Endothelial cell of umbilical vein (primary cell): Measurements from ENCODE around the gene C16orf95. TPM values are rescaled to one million over a fixed set of nuclear protein-coding genes. Genes with fewer than 3 reads are reported as not detected.

ENCODE experiments used
- BruUV-seq: library from RNA; stranded (reverse); fragments of 400-500 nt; replicated peaks from 2 replicates; lab custom pipeline; 2021; lab: Mats Ljungman, UMichigan
- CTCF ChIA-PET: fragments of 300-600, 350-600 bp; sonication (Branson Sonifier 250); formaldehyde crosslinking; loops from one replicate; lab custom pipeline; 2021; ENCODE audit warnings: antibody characterized with exemption, inconsistent platforms; lab: Charles Lee
- POLR2A ChIA-PET: fragments of 300-600, 350-600 bp; sonication (Branson Sonifier 250); formaldehyde crosslinking; loops from one replicate; lab custom pipeline; 2021; ENCODE audit warnings: antibody characterized with exemption, inconsistent platforms; lab: Charles Lee
- DNase-seq: peaks from one replicate; pipeline ENCODE4 v3.0.0-alpha.2; 2011; ENCODE audit warnings: low read depth, low spot score
- FAIRE-seq: peaks from 2 replicates; lab custom pipeline; 2011; peaks lifted over from hg19 to GRCh38; lab: Jason Lieb, UNC
- H2AFZ ChIP-seq: 2 replicates; pipeline ENCODE4 v1.6.0; 2012; ENCODE audit warnings: low read depth, low read length, control low read depth, inconsistent platforms
- H3K27ac ChIP-seq: 2 replicates; pipeline ENCODE4 v1.5.1; 2011; ENCODE audit warnings: low read depth, mild to moderate bottlenecking, control low read depth, low read length, moderate library complexity; ENCODE audit not compliant: insufficient read depth
- H3K27me3 ChIP-seq, 2 experiments: 2 replicates each; pipeline versions ENCODE4 v1.6.0 to v1.6.1; 2011; ENCODE audit warnings: low read length in 2 of 2, mixed read lengths in 1 of 2; ENCODE audit not compliant: control insufficient read depth in 2 of 2, insufficient read depth in 2 of 2
- H3K36me3 ChIP-seq, 2 experiments: 2 replicates in 1 of 2; 3 replicates in 1 of 2; pipeline ENCODE4 v1.5.1; 2011; ENCODE audit warnings: low read length in 2 of 2, mild to moderate bottlenecking in 1 of 2, moderate library complexity in 1 of 2; ENCODE audit not compliant: control insufficient read depth in 2 of 2, insufficient read depth in 2 of 2; ENCODE audit errors: extremely low read depth in 1 of 2
- H3K4me1 ChIP-seq: 3 replicates; pipeline ENCODE4 v1.5.1; 2011; ENCODE audit warnings: mild to moderate bottlenecking, low read length; ENCODE audit not compliant: control insufficient read depth, insufficient read depth; ENCODE audit errors: extremely low read depth
- H3K4me2 ChIP-seq: 2 replicates; pipeline ENCODE4 v1.6.1; 2011; ENCODE audit warnings: low read length, control low read depth, mixed read lengths; ENCODE audit not compliant: insufficient read depth
- H3K4me3 ChIP-seq, 3 experiments: fragments of 200-600 bp in 1 of 3; sonication (generic), shearing (Covaris generic) in 1 of 3; replicated peaks in 1 of 3; 2 replicates each; pipeline ENCODE4 v1.5.1; 2011 to 2016; ENCODE audit warnings: control low read depth in 3 of 3, low read length in 3 of 3, mild to moderate bottlenecking in 2 of 3, inconsistent platforms in 1 of 3, low read depth in 1 of 3, moderate library complexity in 1 of 3; ENCODE audit not compliant: insufficient read depth in 1 of 3
- H3K79me2 ChIP-seq: 2 replicates; pipeline ENCODE4 v1.6.0; 2012; ENCODE audit warnings: low read length, inconsistent platforms; ENCODE audit not compliant: control insufficient read depth, insufficient read depth
- H3K9ac ChIP-seq: replicated peaks from 2 replicates; pipeline ENCODE3; 2011; ENCODE audit warnings: low read length, control low read depth; ENCODE audit not compliant: insufficient read depth; ENCODE audit errors: extremely low read depth
- H3K9me1 ChIP-seq: replicated peaks from 3 replicates; pipeline ENCODE4 v1.6.0; 2011; ENCODE audit warnings: mild to moderate bottlenecking, low read length; ENCODE audit not compliant: control insufficient read depth, insufficient read depth; ENCODE audit errors: extremely low read depth
- H3K9me3 ChIP-seq: replicated peaks from 2 replicates; pipeline ENCODE4 v1.5.1; 2012; ENCODE audit warnings: low read length, inconsistent platforms; ENCODE audit not compliant: control insufficient read depth, insufficient read depth
- H4K20me1 ChIP-seq: replicated peaks from 2 replicates; pipeline ENCODE3; 2011; ENCODE audit warnings: mild to moderate bottlenecking, low read length; ENCODE audit not compliant: control insufficient read depth, insufficient read depth; ENCODE audit errors: extremely low read depth
- EZH2 ChIP-seq: IDR thresholded peaks from 2 replicates; pipeline ENCODE4 v1.6.1; 2012; ENCODE audit warnings: borderline replicate concordance, low read depth, mild to moderate bottlenecking, moderate library complexity, low read length, inconsistent platforms; ENCODE audit not compliant: severe bottlenecking
- FOS ChIP-seq: IDR thresholded peaks from 2 replicates; pipeline ENCODE4 v1.6.1; 2011; ENCODE audit warnings: mild to moderate bottlenecking, low read length, moderate library complexity, borderline replicate concordance; ENCODE audit not compliant: insufficient read depth
- GATA2 ChIP-seq: IDR thresholded peaks from 2 replicates; pipeline ENCODE4 v1.7.0; 2011; ENCODE audit warnings: low read depth, mild to moderate bottlenecking, moderate library complexity, mixed read lengths, low read length; ENCODE audit not compliant: insufficient read length, insufficient read depth
- JUN ChIP-seq: IDR thresholded peaks from 2 replicates; pipeline ENCODE4 v1.6.1; 2011; ENCODE audit warnings: borderline replicate concordance, low read depth; ENCODE audit not compliant: insufficient read length, insufficient read depth
- MYC ChIP-seq: IDR thresholded peaks from one replicate; pipeline ENCODE4 v1.6.1; 2011; ENCODE audit warnings: mild to moderate bottlenecking, low read depth, low read length
- POLR2A ChIP-seq: IDR thresholded peaks from 2 replicates; pipeline ENCODE4 v1.6.1; 2012; ENCODE audit warnings: low read depth, mild to moderate bottlenecking, control low read depth, low read length
- POLR2AphosphoS5 ChIP-seq: IDR thresholded peaks from 2 replicates; pipeline ENCODE4 v1.6.1; 2012; ENCODE audit warnings: low read depth, mild to moderate bottlenecking, control low read depth, low read length, moderate library complexity; ENCODE audit not compliant: insufficient read depth
- dilution Hi-C: fragments of 300-500 bp; cut with MboI; formaldehyde crosslinking; loops from one replicate; pipeline ENCODE4 v1.15.0; 2019; ENCODE audit warnings: low sequenced_read_pairs; ENCODE audit not compliant: extremely low pct_ligation_motif_present
- intact Hi-C: fragments of 100-400 bp; cut with micrococcal nuclease; formaldehyde crosslinking; loops from one replicate; pipeline ENCODE4 v1.10.0; 2022
- polyA plus RNA-seq, 4 experiments: library from polyadenylated mRNA; depleted of rRNA in 3 of 4; stranded (reverse) in 3 of 4; unstranded in 1 of 4; fragments of >200 nt; gene quantifications; 2 replicates each; pipeline versions ENCODE4 v1.2.1 to v1.2.3, GENCODE V29; 2011 to 2012; ENCODE audit warnings: missing spikeins in 1 of 4
- total RNA-seq: library from RNA; stranded (reverse); gene quantifications from 2 replicates; pipeline ENCODE4 v1.2.3, GENCODE V29; 2021
- TF ChIP-seq, protein P1 (sequence below): IDR thresholded peaks from 2 replicates; pipeline ENCODE4 v1.6.1; 2011; ENCODE audit not compliant: insufficient read depth, insufficient read length
- TF ChIP-seq, protein P2 (sequence below), 2 donors: IDR thresholded peaks; 1 replicate in 1 of 2; 2 replicates in 1 of 2; pipeline ENCODE4 v1.5.1; 2011; ENCODE audit warnings: low read length in 2 of 2, mild to moderate bottlenecking in 2 of 2, moderate library complexity in 2 of 2, control low read depth in 1 of 2, inconsistent platforms in 1 of 2, low read depth in 1 of 2; ENCODE audit not compliant: insufficient read depth in 1 of 2; ENCODE audit errors: extremely low read depth in 1 of 2

The C16orf95 gene
- total and polyA plus RNA-seq, 2 donors (not counting 3 experiments of a cell fraction or from before 2014, with no cell fraction given), result 4.0 to 6.6 TPM

DNA sequence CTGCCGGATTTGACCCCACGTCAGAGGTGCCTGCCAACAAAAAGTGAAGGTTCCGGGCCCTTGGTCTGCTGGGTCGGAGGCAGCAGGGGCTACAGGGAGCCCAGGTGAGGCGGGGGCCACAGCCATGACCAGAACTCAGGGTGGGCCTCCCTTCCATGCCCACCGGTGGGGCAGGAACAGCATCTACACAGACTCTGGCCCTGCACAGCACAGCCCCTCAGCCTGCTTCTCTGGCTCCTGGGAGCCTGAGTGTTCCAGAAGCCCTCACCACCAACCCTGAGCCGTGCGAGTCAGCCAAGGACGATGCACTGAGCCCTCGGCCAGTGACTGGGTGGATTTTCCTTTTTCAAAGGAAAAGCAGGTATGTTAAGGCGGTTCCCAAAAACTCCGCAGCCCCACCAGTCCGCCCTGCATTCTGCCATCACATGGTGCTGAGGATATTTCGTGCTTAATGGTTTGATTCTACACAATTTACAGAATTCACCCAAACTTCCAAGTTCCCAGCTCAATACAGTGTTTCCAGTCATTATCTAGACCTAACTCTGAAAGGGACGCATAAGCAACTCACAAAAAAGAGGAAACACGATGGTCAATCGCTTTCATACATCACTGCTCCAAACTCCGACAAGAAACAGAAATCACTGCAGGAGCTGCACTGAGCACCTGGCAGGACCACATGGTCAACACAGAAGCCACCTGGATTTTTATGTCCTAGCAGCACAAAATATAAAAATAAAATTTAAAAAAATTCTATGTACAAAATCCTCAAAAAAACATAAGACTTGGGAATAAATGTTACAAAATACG is 19.4 kb upstream of the C16orf95 start:
- no peak for FAIRE-seq
- no peaks in the 10 kb centered on the region for H3K79me2 ChIP-seq
- H3K4me3 ChIP-seq, result no peak overlapping the region
- no peaks in the 10 kb centered on the region for H4K20me1 ChIP-seq
- H3K9me3 ChIP-seq, result no peaks in the 10 kb centered on the region
- no TSS peak for BruUV-seq
- no peak overlapping the region for H3K4me2 ChIP-seq
- POLR2A ChIA-PET, result no interaction called here
- no peaks in the 10 kb centered on the region for H3K4me1 ChIP-seq
- intact Hi-C loops (no loop called here), dilution Hi-C loops (no loop called here)
- H3K27ac ChIP-seq, result no peak overlapping the region
- no peak overlapping the region for H3K9ac ChIP-seq
- H3K9me1 ChIP-seq, result no peaks in the 10 kb centered on the region
- H3K27me3 ChIP-seq, result no peaks in the 10 kb centered on the region
- no peak for DNase-seq
- no peak overlapping the region for H2AFZ ChIP-seq
- TF ChIP-seq POLR2AphosphoS5 (no peak), GATA2 (no peak), POLR2A (no peak)
- TF ChIP-seq, protein P1, sequence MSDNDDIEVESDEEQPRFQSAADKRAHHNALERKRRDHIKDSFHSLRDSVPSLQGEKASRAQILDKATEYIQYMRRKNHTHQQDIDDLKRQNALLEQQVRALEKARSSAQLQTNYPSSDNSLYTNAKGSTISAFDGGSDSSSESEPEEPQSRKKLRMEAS, result no peak
- CTCF ChIA-PET, result no interaction called here
- H3K36me3 ChIP-seq, result peaks cover 2 to 15% of the 10 kb centered on the region in 2 experiments

DNA sequence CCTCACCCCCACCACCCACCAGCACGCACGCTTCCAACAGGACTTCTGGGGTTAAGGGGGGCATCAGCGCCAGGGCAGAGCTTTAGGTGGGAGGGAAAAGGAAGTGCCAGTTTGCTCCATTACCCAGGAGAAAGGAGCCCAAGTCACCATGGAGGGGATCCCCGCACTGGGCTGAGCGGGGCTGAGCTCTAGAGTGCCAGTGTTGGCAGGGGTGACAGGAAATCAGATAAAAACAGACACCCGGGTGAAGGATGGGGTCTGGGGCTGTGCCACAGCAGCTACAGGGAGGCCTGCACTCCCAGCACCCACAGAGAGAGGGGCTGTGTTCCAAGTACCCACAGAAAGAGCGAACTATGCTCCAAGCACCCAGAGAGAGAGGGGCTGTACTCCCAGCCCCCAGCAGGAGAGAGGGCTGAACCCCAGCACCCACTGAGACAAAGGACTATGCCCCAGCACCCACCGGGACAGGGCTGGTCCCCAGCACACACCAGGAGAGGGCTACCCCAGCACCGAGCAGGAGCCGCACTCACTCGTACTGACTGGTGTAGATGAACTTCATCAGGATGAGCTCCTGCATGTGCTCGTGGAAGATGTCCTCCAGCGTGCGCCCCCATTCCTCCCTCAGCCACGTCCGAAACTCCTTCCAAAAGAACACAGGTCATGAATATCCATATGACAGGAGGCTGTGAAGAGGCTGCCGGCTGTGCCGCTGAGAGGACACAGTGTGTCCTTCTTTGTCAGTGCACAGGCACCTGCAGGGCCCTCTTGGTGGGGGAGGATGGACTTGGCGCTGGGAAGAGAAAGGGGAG is 18.6 kb upstream of the C16orf95 start:
- intact Hi-C loops, result no loop called here
- no peaks in the 10 kb centered on the region for H3K79me2 ChIP-seq
- H4K20me1 ChIP-seq, result no peaks in the 10 kb centered on the region
- peaks cover 4 to 16% of the 10 kb centered on the region in 2 experiments for H3K36me3 ChIP-seq
- no peak for FAIRE-seq
- no peaks in the 10 kb centered on the region for H3K27me3 ChIP-seq
- POLR2A ChIA-PET, result no interaction called here
- H3K4me1 ChIP-seq, result no peaks in the 10 kb centered on the region
- no peak overlapping the region for H3K4me3 ChIP-seq
- CTCF ChIA-PET, result no interaction called here
- TF ChIP-seq, protein P1, result no peak
- TF ChIP-seq, protein P2, sequence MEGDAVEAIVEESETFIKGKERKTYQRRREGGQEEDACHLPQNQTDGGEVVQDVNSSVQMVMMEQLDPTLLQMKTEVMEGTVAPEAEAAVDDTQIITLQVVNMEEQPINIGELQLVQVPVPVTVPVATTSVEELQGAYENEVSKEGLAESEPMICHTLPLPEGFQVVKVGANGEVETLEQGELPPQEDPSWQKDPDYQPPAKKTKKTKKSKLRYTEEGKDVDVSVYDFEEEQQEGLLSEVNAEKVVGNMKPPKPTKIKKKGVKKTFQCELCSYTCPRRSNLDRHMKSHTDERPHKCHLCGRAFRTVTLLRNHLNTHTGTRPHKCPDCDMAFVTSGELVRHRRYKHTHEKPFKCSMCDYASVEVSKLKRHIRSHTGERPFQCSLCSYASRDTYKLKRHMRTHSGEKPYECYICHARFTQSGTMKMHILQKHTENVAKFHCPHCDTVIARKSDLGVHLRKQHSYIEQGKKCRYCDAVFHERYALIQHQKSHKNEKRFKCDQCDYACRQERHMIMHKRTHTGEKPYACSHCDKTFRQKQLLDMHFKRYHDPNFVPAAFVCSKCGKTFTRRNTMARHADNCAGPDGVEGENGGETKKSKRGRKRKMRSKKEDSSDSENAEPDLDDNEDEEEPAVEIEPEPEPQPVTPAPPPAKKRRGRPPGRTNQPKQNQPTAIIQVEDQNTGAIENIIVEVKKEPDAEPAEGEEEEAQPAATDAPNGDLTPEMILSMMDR (IDR thresholded peaks at IDR 0.05; ENCODE audit: extremely low read depth in 1 of 2, insufficient read depth in 1 of 2, low read depth in 1 of 2, low read length in 2 of 2), result no peak
- TF ChIP-seq MYC, result no peak
- TF ChIP-seq EZH2, result no peak
- no peak for TF ChIP-seq POLR2AphosphoS5
- no peak for TF ChIP-seq GATA2
- TF ChIP-seq FOS, result no peak
- TF ChIP-seq POLR2A, result no peak
- no peak for TF ChIP-seq JUN
- dilution Hi-C loops, result no loop called here
- no peak overlapping the region for H3K4me2 ChIP-seq
- BruUV-seq, result no TSS peak
- DNase-seq, result no peak
- no peaks in the 10 kb centered on the region for H3K9me3 ChIP-seq
- no peak overlapping the region for H3K9ac ChIP-seq
- H3K9me1 ChIP-seq, result no peaks in the 10 kb centered on the region
- no peak overlapping the region for H3K27ac ChIP-seq
- H2AFZ ChIP-seq, result no peak overlapping the region
